HepG2 (cell line): ENCODE measurements around the gene OR5H1. TPM values are rescaled to one million over a fixed set of nuclear protein-coding genes. Genes with fewer than 3 reads are reported as not detected.
A peak's percentile ranks its signal among the peaks of the same experiment; 100 is the strongest.

Experiments used
- ATAC-seq: fragments of 200-7000 bp; cut with Tn5 transposase; 3 replicates; pipeline ENCODE4 v1.9.1; 2020; ENCODE audit warnings: mild to moderate bottlenecking, moderate library complexity
- BruUV-seq: library from RNA; stranded (reverse); fragments of 400-500 nt; replicated peaks from 2 replicates; lab custom pipeline; 2021; lab: Mats Ljungman, UMichigan
- CTCF ChIA-PET: fragments of 300-600 bp; formaldehyde crosslinking; extraction: SDS; loops from one replicate; lab custom pipeline; 2021; ENCODE audit warnings: low total read pairs, inconsistent platforms, low intra/inter-chr PET ratio; lab: Yijun Ruan, JAX
- POLR2A ChIA-PET: fragments of 350-600 bp; sonication (Branson Sonifier 250); formaldehyde crosslinking; loops from one replicate; lab custom pipeline; 2020; ENCODE audit warnings: antibody characterized with exemption, inconsistent platforms; lab: Yijun Ruan, JAX
- DNase-seq: peaks from one replicate; pipeline ENCODE4 v3.0.0-alpha.2; 2015; ENCODE audit warnings: low spot score
- FAIRE-seq: peaks from 3 replicates; lab custom pipeline; 2011; peaks lifted over from hg19 to GRCh38; lab: Jason Lieb, UNC
- H2AFZ ChIP-seq: one replicate; pipeline ENCODE4 v1.6.1; 2011; ENCODE audit warnings: low read length, inconsistent platforms
- H3K27ac ChIP-seq: fragments of 300-600 bp; 3 replicates; pipeline ENCODE4 v1.8.0; 2011; ENCODE audit warnings: mixed run types, mild to moderate bottlenecking, mixed read lengths, low read length, inconsistent platforms; ENCODE audit not compliant: insufficient read depth; ENCODE audit errors: extremely low read length
- H3K27me3 ChIP-seq, 2 experiments: fragments of 200-600 bp in 1 of 2; 2 replicates in 1 of 2; 3 replicates in 1 of 2; pipeline versions ENCODE4 v1.6.0 to v1.8.0; 2011; ENCODE audit warnings: low read length in 2 of 2, mild to moderate bottlenecking in 2 of 2, moderate library complexity in 2 of 2, inconsistent platforms in 1 of 2; ENCODE audit not compliant: insufficient read depth in 2 of 2, control insufficient read depth in 1 of 2
- H3K36me3 ChIP-seq, 2 experiments: fragments of 200-600 bp in 1 of 2; replicated peaks in 1 of 2; 2 replicates in 1 of 2; 3 replicates in 1 of 2; pipeline versions ENCODE4 v1.5.1 to v1.8.0; 2011; ENCODE audit warnings: low read length in 2 of 2, inconsistent platforms in 1 of 2; ENCODE audit not compliant: insufficient read depth in 2 of 2, control insufficient read depth in 1 of 2
- H3K4me1 ChIP-seq: 2 replicates; pipeline ENCODE4 v1.5.1; 2012; ENCODE audit warnings: low read length, inconsistent platforms; ENCODE audit not compliant: insufficient read depth
- H3K4me2 ChIP-seq: 2 replicates; pipeline ENCODE4 v1.6.0; 2011; ENCODE audit warnings: low read depth, low read length, inconsistent platforms
- H3K4me3 ChIP-seq, 3 experiments: fragments of 200-600 bp in 1 of 3; sonication (generic), shearing (Covaris generic) in 1 of 3; replicated peaks in 1 of 3; 2 replicates each; pipeline ENCODE4 v1.5.1; 2011 to 2016; ENCODE audit warnings: low read length in 3 of 3, inconsistent platforms in 2 of 3, low read depth in 2 of 3, mild to moderate bottlenecking in 2 of 3, control low read depth in 1 of 3, mixed read lengths in 1 of 3; ENCODE audit not compliant: insufficient read depth in 1 of 3
- H3K79me2 ChIP-seq: one replicate; pipeline ENCODE4 v1.6.1; 2011; ENCODE audit warnings: low read length, inconsistent platforms; ENCODE audit not compliant: insufficient read depth
- H3K9ac ChIP-seq: 2 replicates; pipeline ENCODE4 v1.6.0; 2011; ENCODE audit warnings: mild to moderate bottlenecking, low read depth, low read length, inconsistent platforms; ENCODE audit not compliant: insufficient read depth
- H3K9me3 ChIP-seq: 2 replicates; pipeline ENCODE4 v1.5.1; 2012; ENCODE audit warnings: mild to moderate bottlenecking, low read length
- H4K20me1 ChIP-seq: 2 replicates; pipeline ENCODE4 v1.6.0; 2011; ENCODE audit warnings: inconsistent platforms, mild to moderate bottlenecking, low read length, moderate library complexity; ENCODE audit not compliant: insufficient read depth
- SMC3 ChIP-seq: IDR thresholded peaks from 2 replicates; pipeline ENCODE4 v1.6.1; 2011; ENCODE audit warnings: low read length, improper control_type of control experiment
- STAT5B ChIP-seq: sonication (generic); formaldehyde crosslinking; IDR thresholded peaks from 2 replicates; pipeline ENCODE4 v1.4.0; 2020; ENCODE audit warnings: missing genetic modification reagents
- ZNF350 ChIP-seq: sonication (generic); formaldehyde crosslinking; IDR thresholded peaks from 2 replicates; pipeline ENCODE4 v1.4.0; 2020; ENCODE audit warnings: mild to moderate bottlenecking, low read depth, missing genetic modification reagents, borderline replicate concordance
- in situ Hi-C: cut with HindIII; loops from 2 replicates; pipeline ENCODE4 v1.10.0; 2017; ENCODE audit warnings: low pct_unique_long_range_greater_than_20kb; ENCODE audit not compliant: extremely low pct_ligation_motif_present
- intact Hi-C: fragments of 100-400 bp; cut with micrococcal nuclease; formaldehyde crosslinking; loops from one replicate; pipeline ENCODE4 v1.10.0; 2022; ENCODE audit not compliant: unreplicated experiment
- polyA plus RNA-seq, 8 experiments: library from polyadenylated mRNA; depleted of rRNA in 3 of 8; stranded (reverse) in 7 of 8; unstranded in 1 of 8; fragments of >200 nt; fragmentation: Illumina TruSeq in 4 of 8; extraction: Trizol in 4 of 8; gene quantifications; 2 replicates each; pipeline versions ENCODE4 v1.2.1 to v1.2.3, GENCODE V29; 2011 to 2016; ENCODE audit warnings: low read depth in 4 of 8, missing spikeins in 1 of 8, mixed read lengths in 1 of 8; ENCODE audit not compliant: insufficient read depth in 1 of 8
- total RNA-seq, 5 experiments: library from RNA; depleted of rRNA; stranded (reverse); fragments of >200 nt; fragmentation: Illumina TruSeq; extraction: Trizol; gene quantifications; 2 replicates each; pipeline ENCODE4 v1.2.3, GENCODE V29; 2016; ENCODE audit warnings: low read depth in 1 of 5
- TF ChIP-seq, protein P1 (sequence below): sonication (generic); formaldehyde crosslinking; IDR thresholded peaks from 2 replicates; pipeline ENCODE4 v1.8.0; 2022; ENCODE audit warnings: missing genetic modification reagents, mild to moderate bottlenecking, borderline replicate concordance
- TF ChIP-seq, protein P2 (sequence below): sonication (generic); formaldehyde crosslinking; IDR thresholded peaks from 2 replicates; pipeline ENCODE4 v1.5.0; 2020; ENCODE audit warnings: mild to moderate bottlenecking, missing genetic modification reagents, moderate library complexity

The OR5H1 gene
- total and polyA plus RNA-seq, 2 of the 13 experiments (the other 11 are each of a cell fraction or from before 2014, with no cell fraction given), result not detected

DNA sequence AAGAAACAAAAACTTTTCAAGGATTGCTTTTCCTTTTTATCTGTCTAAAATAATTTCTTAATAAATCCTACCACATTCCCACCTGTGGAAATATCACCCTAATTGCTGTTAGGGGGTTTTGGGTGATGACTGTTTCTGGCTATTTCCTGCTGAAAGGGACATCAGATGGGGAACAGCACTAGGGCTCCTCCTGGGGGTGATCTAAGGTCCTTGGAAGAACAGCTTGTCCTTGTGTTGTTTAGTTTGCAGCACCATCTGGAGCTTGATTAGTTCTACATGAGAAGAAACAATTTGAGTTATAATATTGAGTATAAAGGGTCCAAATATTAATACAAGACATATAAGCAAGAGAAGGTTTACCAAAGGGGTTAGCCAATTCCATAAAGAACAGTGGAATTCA is 54.7 kb downstream of the OR5H1 start:
- intact Hi-C loops, result loop anchor here (1.0 kb wide), 1 partner anchor 146 kb away; no protein-coding TSS in a partner anchor
- H3K4me3 ChIP-seq, result no peak overlapping the region
- H3K27ac ChIP-seq, result no peak overlapping the region
- DNase-seq (no peak), ATAC-seq (peak; percentile 62), FAIRE-seq (no peak)
- no peaks in the 10 kb centered on the region for H3K4me1 ChIP-seq
- H2AFZ ChIP-seq, result no peak overlapping the region
- H3K79me2 ChIP-seq, result no peaks in the 10 kb centered on the region
- H3K9ac ChIP-seq, result no peak overlapping the region
- BruUV-seq, result no TSS peak
- in situ Hi-C loops, result no loop called here
- ChIA-PET POLR2A (no interaction called here), CTCF (interaction anchor here (1.0 kb wide), 1 partner anchor 146 kb away, joined by 3 read pairs; no protein-coding TSS in a partner anchor)
- H3K9me3 ChIP-seq, result no peaks in the 10 kb centered on the region
- no peaks in the 10 kb centered on the region for H3K36me3 ChIP-seq
- H3K27me3 ChIP-seq, result no peaks in the 10 kb centered on the region
- TF ChIP-seq SMC3, result peak; percentile 4; the same call in 1 of the 2 replicates
- TF ChIP-seq ZNF350 (CRISPR knock-in tag), result no peak
- TF ChIP-seq, protein P1, sequence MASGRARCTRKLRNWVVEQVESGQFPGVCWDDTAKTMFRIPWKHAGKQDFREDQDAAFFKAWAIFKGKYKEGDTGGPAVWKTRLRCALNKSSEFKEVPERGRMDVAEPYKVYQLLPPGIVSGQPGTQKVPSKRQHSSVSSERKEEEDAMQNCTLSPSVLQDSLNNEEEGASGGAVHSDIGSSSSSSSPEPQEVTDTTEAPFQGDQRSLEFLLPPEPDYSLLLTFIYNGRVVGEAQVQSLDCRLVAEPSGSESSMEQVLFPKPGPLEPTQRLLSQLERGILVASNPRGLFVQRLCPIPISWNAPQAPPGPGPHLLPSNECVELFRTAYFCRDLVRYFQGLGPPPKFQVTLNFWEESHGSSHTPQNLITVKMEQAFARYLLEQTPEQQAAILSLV (CRISPR knock-in tag), result no peak
- TF ChIP-seq, protein P2, sequence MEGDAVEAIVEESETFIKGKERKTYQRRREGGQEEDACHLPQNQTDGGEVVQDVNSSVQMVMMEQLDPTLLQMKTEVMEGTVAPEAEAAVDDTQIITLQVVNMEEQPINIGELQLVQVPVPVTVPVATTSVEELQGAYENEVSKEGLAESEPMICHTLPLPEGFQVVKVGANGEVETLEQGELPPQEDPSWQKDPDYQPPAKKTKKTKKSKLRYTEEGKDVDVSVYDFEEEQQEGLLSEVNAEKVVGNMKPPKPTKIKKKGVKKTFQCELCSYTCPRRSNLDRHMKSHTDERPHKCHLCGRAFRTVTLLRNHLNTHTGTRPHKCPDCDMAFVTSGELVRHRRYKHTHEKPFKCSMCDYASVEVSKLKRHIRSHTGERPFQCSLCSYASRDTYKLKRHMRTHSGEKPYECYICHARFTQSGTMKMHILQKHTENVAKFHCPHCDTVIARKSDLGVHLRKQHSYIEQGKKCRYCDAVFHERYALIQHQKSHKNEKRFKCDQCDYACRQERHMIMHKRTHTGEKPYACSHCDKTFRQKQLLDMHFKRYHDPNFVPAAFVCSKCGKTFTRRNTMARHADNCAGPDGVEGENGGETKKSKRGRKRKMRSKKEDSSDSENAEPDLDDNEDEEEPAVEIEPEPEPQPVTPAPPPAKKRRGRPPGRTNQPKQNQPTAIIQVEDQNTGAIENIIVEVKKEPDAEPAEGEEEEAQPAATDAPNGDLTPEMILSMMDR (CRISPR knock-in tag), result peak; percentile 22; the same call in 1 of the 2 replicates
- no peak for TF ChIP-seq STAT5B (CRISPR knock-in tag)
- TF ChIP-seq, all 625 proteins: peak for 2
- Histone ChIP-seq H3K4me2 (no peak overlapping the region), H4K20me1 (no peaks in the 10 kb centered on the region)

Other genes starting within 250 kb of the OR5H1 start
- gene RIOX2, start 158.3 kb upstream of the OR5H1 start, total RNA-seq (2016; rRNA removed; fragmentation: Illumina TruSeq; extraction: Trizol), result 43.3 and 52.5 TPM in 2 replicates
- 19.9 and 20.6 TPM in 2 replicates for gene RIOX2, start 158.3 kb upstream of the OR5H1 start, polyA plus RNA-seq (2011; rRNA removed)
- 0.31 and 0.42 TPM in 2 replicates for gene GABRR3, start 95.4 kb upstream of the OR5H1 start, total RNA-seq (2016; rRNA removed; fragmentation: Illumina TruSeq; extraction: Trizol)
- gene GABRR3, start 95.4 kb upstream of the OR5H1 start, polyA plus RNA-seq (2011; rRNA removed), result 0.60 and 0.83 TPM in 2 replicates
- gene OR5AC2, start 43.5 kb upstream of the OR5H1 start, total RNA-seq (2016; rRNA removed; fragmentation: Illumina TruSeq; extraction: Trizol), result not detected in 2 replicates
- gene OR5AC2, start 43.5 kb upstream of the OR5H1 start, polyA plus RNA-seq (2011; rRNA removed), result not detected in 2 replicates
- not detected in 2 replicates for gene OR5H14, start 16.8 kb downstream of the OR5H1 start, total RNA-seq (2016; rRNA removed; fragmentation: Illumina TruSeq; extraction: Trizol)
- gene OR5H14, start 16.8 kb downstream of the OR5H1 start, polyA plus RNA-seq (2011; rRNA removed), result not detected in 2 replicates
- not detected in 2 replicates for gene OR5H15, start 36.0 kb downstream of the OR5H1 start, total RNA-seq (2016; rRNA removed; fragmentation: Illumina TruSeq; extraction: Trizol)
- not detected in 2 replicates for gene OR5H15, start 36.0 kb downstream of the OR5H1 start, polyA plus RNA-seq (2011; rRNA removed)
- gene OR5H6, start 133.5 kb downstream of the OR5H1 start, total RNA-seq (2016; rRNA removed; fragmentation: Illumina TruSeq; extraction: Trizol), result not detected in 2 replicates
- 0.09 TPM in 1 of 2 replicates, not detected in the other for gene OR5H6, start 133.5 kb downstream of the OR5H1 start, polyA plus RNA-seq (2011; rRNA removed)
- not detected in 2 replicates for gene OR5H2, start 151.8 kb downstream of the OR5H1 start, total RNA-seq (2016; rRNA removed; fragmentation: Illumina TruSeq; extraction: Trizol)
- gene OR5H2, start 151.8 kb downstream of the OR5H1 start, polyA plus RNA-seq (2011; rRNA removed), result not detected in 2 replicates
- not detected in 2 replicates for gene OR5K4, start 223.1 kb downstream of the OR5H1 start, total RNA-seq (2016; rRNA removed; fragmentation: Illumina TruSeq; extraction: Trizol)
- gene OR5K4, start 223.1 kb downstream of the OR5H1 start, polyA plus RNA-seq (2011; rRNA removed), result not detected in 2 replicates